HG02970 (cell line): ENCODE data around the gene ACOX2.

Experiments used
- ATAC-seq: cut with Tn5 transposase; IDR thresholded peaks from one replicate; pipeline ENCODE4 v1.9.1; 2021; ENCODE audit warnings: mild to moderate bottlenecking, moderate library complexity, moderate number of reproducible peaks; ENCODE audit not compliant: unreplicated experiment, low FRiP score

The ACOX2 gene

DNA sequence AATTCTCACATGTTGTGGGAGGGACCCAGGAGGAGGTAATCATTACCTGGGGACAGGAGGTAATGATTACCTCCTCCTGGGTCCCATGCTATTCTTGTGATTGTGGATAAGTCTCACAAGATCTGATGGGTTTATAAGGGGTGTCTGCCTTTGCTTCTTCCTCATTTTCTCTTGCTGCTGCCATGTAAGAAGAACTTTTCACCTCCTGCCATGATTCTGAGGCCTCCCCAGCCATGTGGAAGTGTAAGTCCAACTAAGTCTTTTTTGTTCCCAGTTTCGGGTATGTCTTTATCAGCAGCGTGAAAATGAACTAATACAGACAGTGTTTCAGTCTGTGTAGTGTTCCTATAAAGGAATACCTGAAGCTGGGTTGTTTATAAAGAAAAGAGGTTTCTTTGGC lies 58.2 kb downstream of the ACOX2 start:
- no peak for ATAC-seq

DNA sequence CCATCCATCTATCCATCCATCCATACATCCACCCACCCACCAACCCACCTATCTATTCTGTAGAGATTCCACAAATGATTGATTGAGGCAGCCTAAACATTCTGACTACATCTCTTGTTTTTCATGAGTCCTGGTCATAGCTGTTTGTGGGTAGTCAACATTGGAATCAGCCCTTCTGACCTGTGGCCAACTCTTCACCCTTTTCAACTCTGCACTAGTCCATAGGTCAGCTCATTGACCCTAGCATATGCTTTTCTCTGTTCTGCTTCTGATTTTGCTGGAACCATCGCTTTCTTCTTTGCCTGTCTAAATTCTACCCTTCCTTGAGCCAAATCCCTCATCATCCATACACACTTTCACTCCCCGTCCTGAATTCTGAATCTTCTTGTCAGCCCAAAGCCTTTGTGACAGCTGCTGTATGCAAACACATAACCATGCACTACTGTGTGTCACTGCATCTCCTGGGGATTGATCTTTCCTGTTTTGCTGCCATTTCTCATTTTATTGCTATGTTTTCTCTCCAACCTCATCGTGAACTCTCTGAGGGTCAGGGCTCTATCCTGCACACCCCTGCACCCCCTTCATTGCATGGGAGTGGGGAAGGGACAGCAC lies 61.9 kb downstream of the ACOX2 start:
- ATAC-seq: no peak

DNA sequence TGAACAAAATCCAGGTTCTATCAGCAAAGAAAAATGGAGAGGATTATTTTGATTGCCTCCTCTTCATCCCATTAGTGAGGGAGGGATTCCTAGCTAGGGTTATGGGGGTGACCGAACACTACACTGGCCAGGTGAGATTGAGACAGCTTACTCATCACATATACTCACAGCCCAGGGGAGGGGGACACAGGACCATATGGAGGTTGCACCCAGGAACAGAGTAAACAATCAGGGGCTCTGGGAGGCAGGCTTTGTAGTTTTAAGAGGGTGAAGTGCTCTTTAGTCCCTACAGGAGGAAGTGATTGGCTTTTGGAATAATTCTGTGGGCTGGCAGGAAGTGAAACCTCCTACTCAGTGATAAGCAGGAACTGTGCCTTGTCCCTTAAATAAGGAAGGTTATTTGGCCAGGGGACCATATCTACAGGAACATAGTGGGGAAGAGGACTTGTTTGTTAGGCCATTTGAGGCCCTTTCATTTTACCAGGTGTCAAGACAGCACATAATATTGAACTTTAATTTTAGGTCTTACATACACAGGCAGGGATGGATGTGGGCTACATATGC lies 62.6 kb downstream of the ACOX2 start:
- no peak for ATAC-seq

DNA sequence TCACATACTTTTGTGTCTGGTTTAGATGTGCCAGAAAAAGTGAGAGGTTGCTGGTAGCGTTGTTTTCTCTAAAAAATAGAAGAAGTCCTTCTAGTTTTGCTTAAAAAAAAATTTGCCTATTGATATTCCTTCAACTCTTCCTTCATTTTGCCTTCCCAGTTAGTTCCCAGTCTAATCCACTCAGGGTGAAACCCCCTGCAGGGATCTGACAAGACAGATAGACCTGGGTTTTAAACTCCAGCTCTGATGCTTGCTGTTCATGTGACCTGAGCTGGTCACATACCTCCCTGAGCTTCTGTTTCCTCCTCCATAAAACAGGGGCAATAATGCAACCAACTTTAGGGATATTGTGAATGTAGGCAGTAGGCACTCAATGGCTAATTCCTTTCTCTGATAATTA lies 63.7 kb downstream of the ACOX2 start:
- ATAC-seq: no peak

DNA sequence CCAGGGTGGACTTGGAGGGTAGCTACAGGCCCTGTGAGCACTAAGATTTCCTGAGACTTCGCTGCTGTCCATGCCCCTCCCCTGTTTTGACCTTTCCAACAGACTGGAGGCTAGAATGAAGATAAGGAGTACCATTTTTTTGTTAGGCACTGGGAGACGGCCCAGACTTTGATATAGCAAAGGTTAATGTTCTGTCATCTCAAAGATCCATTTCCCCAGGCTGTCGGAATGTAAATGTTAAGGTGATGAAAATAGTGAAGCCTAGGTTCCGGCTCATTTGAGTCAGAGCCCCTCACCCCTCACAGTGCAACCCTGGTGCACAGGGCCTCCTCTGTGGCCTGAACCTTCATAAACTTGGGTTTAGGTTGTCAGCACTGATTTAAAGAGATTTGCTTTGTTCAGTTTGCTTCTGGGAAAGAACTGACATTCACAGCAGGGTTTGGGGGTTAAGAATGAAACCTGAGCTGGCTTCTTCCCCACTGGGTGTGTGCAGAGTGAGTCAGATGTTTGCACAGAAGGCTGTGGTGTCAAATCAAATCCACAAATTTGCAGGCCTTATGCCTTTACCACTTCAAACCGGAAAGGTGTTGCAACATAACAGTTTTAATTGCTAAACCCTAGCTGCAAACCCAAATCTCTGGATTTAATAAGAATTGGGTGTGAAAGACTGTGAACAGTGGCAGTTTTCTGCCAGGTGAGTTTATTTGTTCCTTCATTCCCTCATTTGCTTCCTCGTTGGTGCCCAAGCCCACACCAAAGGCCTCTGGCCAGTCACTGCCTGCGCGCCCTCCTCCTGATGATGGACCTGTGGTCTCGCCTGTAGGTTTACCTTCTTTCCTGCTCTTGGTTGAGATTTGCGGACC lies 65.7 kb downstream of the ACOX2 start:
- no peak for ATAC-seq

DNA sequence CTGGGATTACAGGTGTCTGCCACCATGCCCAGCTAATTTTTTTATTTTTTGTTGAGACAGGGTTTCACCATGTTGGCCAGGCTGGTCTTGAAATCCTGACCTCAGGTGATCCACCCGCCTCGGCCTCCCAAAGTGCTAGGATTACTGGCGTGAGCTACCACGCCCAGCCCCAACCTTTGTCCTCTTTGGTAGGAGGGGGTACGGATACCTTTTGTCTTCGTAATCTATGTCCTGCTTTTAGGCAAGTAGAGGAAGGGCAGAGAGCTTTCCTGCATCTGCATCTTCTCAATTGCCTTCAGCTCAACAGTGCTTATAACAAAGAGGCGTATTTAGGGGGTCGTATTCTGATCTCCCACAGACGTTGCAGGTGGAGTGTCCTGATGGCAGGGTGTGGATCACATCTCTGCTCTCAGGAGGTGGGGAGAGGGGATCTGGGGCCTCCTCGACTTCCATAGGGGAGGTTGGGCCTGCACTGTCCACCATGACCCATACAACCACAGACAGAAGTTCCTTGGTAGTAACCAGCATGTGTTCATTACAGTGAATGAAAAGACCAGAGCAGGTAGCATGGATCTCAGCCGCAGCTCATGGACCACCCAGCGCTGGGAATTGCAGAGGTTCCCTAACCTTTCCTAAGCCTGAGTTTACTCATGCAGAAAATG lies 66.5 kb downstream of the ACOX2 start:
- no peak for ATAC-seq

DNA sequence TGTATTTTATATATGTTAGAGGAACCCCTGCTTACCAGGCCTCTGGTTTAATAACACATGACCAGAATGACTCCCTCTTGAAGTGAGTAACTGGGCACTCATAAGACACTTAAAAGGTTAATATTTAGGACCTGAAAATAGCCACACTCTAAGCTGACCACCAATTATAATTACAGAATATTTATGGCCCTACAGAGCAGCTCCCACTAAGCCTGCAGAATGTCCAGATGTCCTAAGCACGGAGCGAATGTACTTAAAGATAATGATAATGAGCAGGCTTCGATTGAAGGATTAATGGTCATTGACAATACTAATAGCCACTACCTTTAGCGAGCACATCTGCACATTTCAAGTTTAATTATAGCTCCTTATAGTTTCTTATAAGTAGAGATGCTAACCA lies 67.9 kb downstream of the ACOX2 start:
- ATAC-seq: no peak

DNA sequence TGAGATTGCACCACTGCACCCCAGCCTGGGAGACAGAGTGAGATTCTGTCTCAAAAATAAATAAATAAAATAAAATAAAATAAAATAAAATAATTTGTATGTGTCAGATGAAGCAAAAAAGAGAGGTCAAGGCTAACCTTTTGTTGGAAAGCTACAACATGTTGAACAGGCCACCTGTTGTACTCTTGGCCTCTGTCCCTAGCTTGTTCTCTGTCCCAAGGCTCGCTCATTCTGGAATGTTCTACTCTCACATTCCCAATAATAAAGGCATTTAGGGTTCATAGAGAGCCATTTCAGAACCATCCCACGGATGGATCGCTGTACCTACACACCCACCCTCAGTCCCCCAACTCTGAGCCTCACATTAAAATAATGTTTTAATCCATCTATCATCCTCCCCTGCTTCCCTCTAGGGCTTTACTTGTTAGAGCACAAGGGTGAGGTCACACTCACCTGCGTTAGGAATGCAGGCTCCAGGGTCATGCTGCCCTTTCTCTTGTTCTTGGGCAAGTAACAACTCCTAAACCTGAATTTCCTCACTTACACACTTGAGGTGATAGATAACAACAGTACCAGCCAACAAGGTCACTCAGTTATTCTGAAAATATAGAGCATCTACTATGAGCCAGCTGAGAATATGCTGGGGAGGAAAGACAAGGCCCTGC lies 70.0 kb downstream of the ACOX2 start:
- ATAC-seq: no peak

DNA sequence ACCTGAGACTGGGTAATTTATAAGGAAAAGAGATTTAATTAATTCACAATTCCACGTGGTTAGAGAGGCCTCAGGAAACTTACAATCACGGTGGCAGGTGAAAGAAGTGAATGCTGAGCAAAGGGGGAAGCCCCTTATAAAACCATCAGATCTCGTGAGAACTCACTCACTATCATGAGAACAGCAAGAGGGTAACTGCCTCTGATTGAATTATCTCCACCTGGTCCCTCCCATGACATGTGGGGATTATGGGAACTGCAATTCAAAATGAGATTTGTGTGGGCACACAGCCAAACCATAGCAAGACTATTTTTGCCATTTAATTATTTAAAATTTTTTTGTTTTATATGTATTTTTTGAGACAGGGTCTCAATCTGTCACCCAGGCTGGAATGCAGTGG lies 72.1 kb downstream of the ACOX2 start:
- no peak for ATAC-seq

DNA sequence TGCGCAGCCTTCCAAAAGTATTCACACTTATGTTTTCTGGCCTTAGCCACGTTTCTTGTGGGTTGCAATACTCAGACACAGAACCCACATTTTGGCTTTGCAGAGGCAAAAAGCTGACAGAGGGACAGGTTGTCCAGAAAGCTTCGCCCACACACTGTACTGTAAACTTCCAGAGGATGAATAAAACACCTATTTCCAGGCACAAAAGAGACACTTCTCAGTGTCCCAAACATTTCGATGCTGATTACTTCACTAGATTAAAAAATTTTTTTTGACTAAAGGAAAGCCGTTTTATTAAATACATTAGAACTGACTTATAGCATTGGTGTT lies 73.1 kb downstream of the ACOX2 start:
- no peak for ATAC-seq

DNA sequence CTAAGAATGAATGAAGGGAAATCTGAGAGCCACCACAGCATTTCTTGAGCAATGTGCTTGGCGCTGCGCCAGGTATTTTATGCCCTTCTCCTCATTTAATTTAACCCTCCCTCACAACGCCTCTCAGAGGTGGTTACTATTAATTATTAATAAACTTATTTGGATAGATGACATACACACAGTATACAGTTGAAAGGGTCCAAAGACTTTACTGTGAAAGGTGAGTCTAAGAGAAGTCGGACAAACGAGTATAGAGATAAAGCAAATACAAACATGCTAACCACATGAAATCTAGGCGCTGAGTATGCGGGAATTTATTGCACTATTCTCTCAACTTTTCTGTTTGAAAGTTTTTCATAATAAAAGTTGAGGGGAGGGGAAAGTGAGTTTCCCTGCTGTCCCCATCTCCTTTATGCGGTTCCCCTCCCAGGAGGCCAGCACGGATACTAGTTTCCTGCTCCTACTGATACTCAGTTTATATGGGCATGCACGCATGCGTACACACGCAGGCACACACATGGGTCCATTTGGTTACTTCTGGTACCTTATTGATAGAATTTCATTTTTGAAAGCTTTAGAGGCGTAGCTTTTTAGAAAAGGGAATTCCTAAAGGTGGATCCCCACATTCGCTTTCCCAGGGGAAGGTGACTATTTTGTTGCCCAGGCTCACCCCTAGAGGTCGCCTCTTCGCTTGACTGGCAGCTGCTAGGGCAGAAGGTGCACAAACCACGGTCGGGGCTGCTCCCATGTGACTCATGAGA lies 73.6 kb downstream of the ACOX2 start:
- no peak for ATAC-seq

DNA sequence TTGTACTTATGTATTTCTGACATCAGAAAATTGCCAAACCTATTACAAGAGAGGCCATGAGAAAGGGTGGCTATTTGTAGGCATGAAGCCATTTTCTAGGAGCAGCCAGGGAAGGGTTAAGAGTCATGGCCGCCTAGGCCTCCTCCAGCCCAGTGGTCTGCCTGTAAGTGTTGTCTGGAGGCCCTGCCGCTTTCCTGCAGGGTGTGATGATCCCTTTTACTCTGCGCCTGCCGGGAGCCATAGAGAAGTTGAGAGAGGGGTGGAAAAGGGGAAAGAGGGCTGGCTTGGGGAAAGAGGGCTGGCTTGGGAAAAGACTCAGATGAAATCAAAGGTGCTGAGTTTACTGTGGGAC lies 74.2 kb downstream of the ACOX2 start:
- ATAC-seq: no peak

DNA sequence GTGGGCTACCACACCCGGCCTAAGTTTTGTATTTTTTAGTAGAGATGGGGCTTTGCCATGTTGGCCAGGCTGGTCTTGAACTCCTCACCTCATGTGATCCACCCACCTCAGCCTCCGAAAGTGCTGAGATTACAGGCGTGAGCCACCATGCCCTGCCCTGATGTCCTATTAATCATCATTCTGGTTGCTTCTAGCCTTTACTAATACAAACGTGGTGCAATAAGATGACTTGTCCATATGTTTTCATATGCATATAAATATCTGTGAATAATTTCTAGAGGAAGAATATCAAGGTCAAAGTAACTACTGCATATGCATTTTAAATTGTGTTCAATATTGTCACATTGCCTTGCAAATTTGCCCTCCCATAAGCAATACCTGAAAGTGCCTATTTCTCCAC lies 77.8 kb downstream of the ACOX2 start:
- no peak for ATAC-seq
